Measurements from ENCODE around the gene RNASE2.
"Not testable (repeated sequence)": the region's sequence is repeated elsewhere in the genome, so short reads cannot be mapped to it uniquely, and the experiment has no call there.

DNA sequence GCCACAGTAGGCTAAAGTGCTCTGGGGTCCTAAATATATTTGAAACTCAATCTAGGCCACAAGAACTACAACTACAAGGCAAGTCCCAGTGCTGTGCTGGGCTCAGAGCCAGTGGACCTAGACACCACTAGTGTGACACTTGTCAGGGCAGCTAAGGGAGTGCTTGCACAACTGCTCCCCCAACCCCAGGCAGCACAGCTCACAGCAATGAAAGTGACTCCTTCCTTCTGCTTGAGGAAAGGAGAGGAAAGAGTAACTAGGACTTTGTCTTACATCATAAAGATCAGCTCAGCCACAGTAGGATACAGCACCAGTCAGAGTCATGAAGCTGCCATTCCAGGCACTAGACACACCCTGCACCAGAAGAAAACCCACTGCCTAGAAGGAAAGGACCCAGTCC is 3.7 kb downstream of the RNASE2 start:
- TF ChIP-seq, protein P1, sequence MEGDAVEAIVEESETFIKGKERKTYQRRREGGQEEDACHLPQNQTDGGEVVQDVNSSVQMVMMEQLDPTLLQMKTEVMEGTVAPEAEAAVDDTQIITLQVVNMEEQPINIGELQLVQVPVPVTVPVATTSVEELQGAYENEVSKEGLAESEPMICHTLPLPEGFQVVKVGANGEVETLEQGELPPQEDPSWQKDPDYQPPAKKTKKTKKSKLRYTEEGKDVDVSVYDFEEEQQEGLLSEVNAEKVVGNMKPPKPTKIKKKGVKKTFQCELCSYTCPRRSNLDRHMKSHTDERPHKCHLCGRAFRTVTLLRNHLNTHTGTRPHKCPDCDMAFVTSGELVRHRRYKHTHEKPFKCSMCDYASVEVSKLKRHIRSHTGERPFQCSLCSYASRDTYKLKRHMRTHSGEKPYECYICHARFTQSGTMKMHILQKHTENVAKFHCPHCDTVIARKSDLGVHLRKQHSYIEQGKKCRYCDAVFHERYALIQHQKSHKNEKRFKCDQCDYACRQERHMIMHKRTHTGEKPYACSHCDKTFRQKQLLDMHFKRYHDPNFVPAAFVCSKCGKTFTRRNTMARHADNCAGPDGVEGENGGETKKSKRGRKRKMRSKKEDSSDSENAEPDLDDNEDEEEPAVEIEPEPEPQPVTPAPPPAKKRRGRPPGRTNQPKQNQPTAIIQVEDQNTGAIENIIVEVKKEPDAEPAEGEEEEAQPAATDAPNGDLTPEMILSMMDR (IDR thresholded peaks at IDR 0.05; ENCODE audit: insufficient read depth, low read length, poor library complexity, severe bottlenecking), result not testable (repeated sequence)
- not testable (repeated sequence) for TF ChIP-seq EZH2phosphoT487 (conservative IDR thresholded peaks at IDR 0.05; ENCODE audit: low read length)

Measured in SU-DHL-6 (cell line).